Liver (tissue), 9 donors: ENCODE data around the gene TANC1. TPM values are rescaled to one million over a fixed set of nuclear protein-coding genes. Genes with fewer than 3 reads are reported as not detected.
A peak's percentile ranks its signal among the peaks of the same experiment; 100 is the strongest.

ENCODE experiments used
- DNase-seq: peaks from one replicate; pipeline ENCODE4 v3.0.0-alpha.2; 2017; ENCODE audit warnings: low spot score
- H3K27ac ChIP-seq, 2 donors: one replicate each; pipeline ENCODE4 v1.7.0; 2013; ENCODE audit warnings: inconsistent platforms in 2 of 2, low read length in 2 of 2, control low read depth in 1 of 2, low read depth in 1 of 2, mild to moderate bottlenecking in 1 of 2
- H3K27me3 ChIP-seq, 4 donors: one replicate each; pipeline versions ENCODE4 v1.6.1 to v1.7.0; 2013; ENCODE audit warnings: low read length in 3 of 4, inconsistent platforms in 1 of 4, mild to moderate bottlenecking in 1 of 4, moderate library complexity in 1 of 4; ENCODE audit not compliant: control insufficient read depth in 4 of 4, insufficient read depth in 4 of 4
- H3K36me3 ChIP-seq, 4 donors: one replicate each; pipeline versions ENCODE4 v1.6.1 to v1.7.0; 2013; ENCODE audit warnings: low read length in 3 of 4, mild to moderate bottlenecking in 3 of 4, low read depth in 1 of 4, moderate library complexity in 1 of 4; ENCODE audit not compliant: control insufficient read depth in 4 of 4, insufficient read depth in 3 of 4
- H3K4me1 ChIP-seq, 4 donors: one replicate each; pipeline versions ENCODE4 v1.6.1 to v1.7.0; 2013; ENCODE audit warnings: low read length in 3 of 4, mild to moderate bottlenecking in 3 of 4, moderate library complexity in 1 of 4; ENCODE audit not compliant: control insufficient read depth in 4 of 4, insufficient read depth in 4 of 4
- H3K4me3 ChIP-seq, 3 donors: one replicate each; pipeline versions ENCODE4 v1.6.1 to v1.7.0; 2013; ENCODE audit warnings: low read length in 3 of 3, control low read depth in 1 of 3, low read depth in 1 of 3, mild to moderate bottlenecking in 1 of 3
- H3K9ac ChIP-seq, 2 donors: one replicate each; pipeline ENCODE4 v1.7.0; 2013; ENCODE audit warnings: low read length in 2 of 2, mild to moderate bottlenecking in 2 of 2, moderate library complexity in 2 of 2, control low read depth in 1 of 2, low read depth in 1 of 2
- H3K9me3 ChIP-seq, 4 donors: one replicate each; pipeline versions ENCODE4 v1.6.1 to v1.7.0; 2013; ENCODE audit warnings: low read length in 3 of 4; ENCODE audit not compliant: control insufficient read depth in 4 of 4
- ATF3 ChIP-seq: IDR thresholded peaks from 2 replicates; pipeline ENCODE4 v1.6.1; 2016; ENCODE audit warnings: antibody characterized with exemption
- CTCF ChIP-seq: fragments of 150-350 bp; IDR thresholded peaks from 2 replicates; pipeline ENCODE4 v1.5.1; 2017; ENCODE audit warnings: improper control_type of control experiment, low read depth, low read length; ENCODE audit not compliant: missing input control
- EGR1 ChIP-seq, 2 donors: IDR thresholded peaks; 2 replicates each; pipeline ENCODE4 v1.6.1; 2016 to 2018; ENCODE audit warnings: antibody characterized with exemption in 2 of 2, low read depth in 2 of 2
- FOXA1 ChIP-seq: IDR thresholded peaks from 2 replicates; pipeline ENCODE4 v1.6.1; 2016; ENCODE audit warnings: antibody characterized with exemption
- FOXA2 ChIP-seq: IDR thresholded peaks from 2 replicates; pipeline ENCODE4 v1.6.1; 2016; ENCODE audit warnings: antibody characterized with exemption
- GABPA ChIP-seq, 2 donors: IDR thresholded peaks in 1 of 2; conservative IDR thresholded peaks in 1 of 2; 2 replicates each; pipeline ENCODE4 v1.6.1; 2016; ENCODE audit warnings: antibody characterized with exemption in 2 of 2, mild to moderate bottlenecking in 1 of 2, moderate library complexity in 1 of 2
- HNF4A ChIP-seq, 2 donors: conservative IDR thresholded peaks; 2 replicates each; pipeline ENCODE4 v1.6.1; 2016; ENCODE audit warnings: antibody characterized with exemption in 2 of 2, mild to moderate bottlenecking in 2 of 2
- HNF4G ChIP-seq: IDR thresholded peaks from 2 replicates; pipeline ENCODE4 v1.6.1; 2016; ENCODE audit warnings: antibody characterized with exemption
- JUND ChIP-seq, 2 donors: IDR thresholded peaks; 2 replicates each; pipeline ENCODE4 v1.6.1; 2016; ENCODE audit warnings: antibody characterized with exemption in 2 of 2
- MAX ChIP-seq: IDR thresholded peaks from 2 replicates; pipeline ENCODE4 v1.6.1; 2016; ENCODE audit warnings: antibody characterized with exemption
- NR2F2 ChIP-seq: IDR thresholded peaks from 2 replicates; pipeline ENCODE4 v1.6.1; 2016; ENCODE audit warnings: antibody characterized with exemption
- RAD21 ChIP-seq, 2 donors: IDR thresholded peaks; 2 replicates each; pipeline ENCODE4 v1.6.1; 2016; ENCODE audit warnings: antibody characterized with exemption in 2 of 2, mild to moderate bottlenecking in 2 of 2
- REST ChIP-seq: IDR thresholded peaks from 2 replicates; pipeline ENCODE4 v1.6.1; 2016; ENCODE audit warnings: antibody characterized with exemption, mild to moderate bottlenecking
- RXRA ChIP-seq, 2 donors: IDR thresholded peaks; 2 replicates each; pipeline ENCODE4 v1.6.1; 2017 to 2018; ENCODE audit warnings: antibody characterized with exemption in 2 of 2, mild to moderate bottlenecking in 1 of 2
- SP1 ChIP-seq: IDR thresholded peaks from 2 replicates; pipeline ENCODE4 v1.6.1; 2018; ENCODE audit warnings: antibody characterized with exemption, mild to moderate bottlenecking
- TAF1 ChIP-seq: conservative IDR thresholded peaks from 2 replicates; pipeline ENCODE4 v1.6.1; 2016; ENCODE audit warnings: antibody characterized with exemption, mild to moderate bottlenecking
- YY1 ChIP-seq: IDR thresholded peaks from 2 replicates; pipeline ENCODE4 v1.6.1; 2016; ENCODE audit warnings: antibody characterized with exemption, mild to moderate bottlenecking
- ZBTB33 ChIP-seq: IDR thresholded peaks from 2 replicates; pipeline ENCODE4 v1.6.1; 2016; ENCODE audit warnings: antibody characterized with exemption
- WGBS: extraction: QIAGEN DNeasy Blood & Tissue Kit; methylation state at CpG from one replicate; pipeline ENCODE4 v1.1.7; 2013; 5-methylcytosine and 5-hydroxymethylcytosine counted together
- polyA plus RNA-seq, 2 donors: library from polyadenylated mRNA; stranded (reverse) in 1 of 2; unstranded in 1 of 2; fragments of 200-250 nt in 1 of 2; fragments of >200 nt in 1 of 2; fragmentation: Nextera tagmentation in 1 of 2; extraction: Ambion mirVana in 1 of 2; gene quantifications; one replicate each; pipeline versions ENCODE4 v1.2.1 to v1.2.3, GENCODE V29; 2013 to 2015
- total RNA-seq, 2 donors: library from RNA; depleted of rRNA; stranded (reverse); fragments of >200 nt; gene quantifications; one replicate each; pipeline ENCODE4 v1.2.3, GENCODE V29; 2014
- donor health status: healthy.
- donor health status: healthy.
- donor health status: healthy.
- donor health status: healthy.
- donor health status: healthy.

Gene TANC1
- total and polyA plus RNA-seq, 4 donors = 3.7 to 17.7 (median 5.2) TPM

DNA sequence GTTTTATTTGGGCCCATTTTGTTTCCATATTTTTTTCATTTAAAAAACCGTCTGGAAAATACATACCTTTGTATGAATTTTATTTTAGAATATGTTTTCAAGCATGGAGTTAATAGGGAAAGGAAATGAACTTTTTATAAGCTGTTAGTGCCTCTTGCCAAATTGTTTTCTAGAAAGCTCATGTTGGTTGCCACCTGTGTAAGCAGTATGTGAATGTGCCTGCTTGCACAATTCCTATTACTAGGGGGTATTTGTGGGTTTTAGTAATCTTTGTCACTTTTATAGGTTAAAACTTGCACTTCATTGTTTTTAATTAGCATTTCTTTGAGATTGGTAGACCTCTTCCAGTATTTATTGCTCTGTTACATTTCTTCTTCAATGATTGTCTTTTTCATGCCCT lies 107.3 kb downstream of the TANC1 start:
- no peak overlapping the region for H3K9ac ChIP-seq
- TF ChIP-seq YY1 = no peak
- no peak for TF ChIP-seq MAX
- no peak for TF ChIP-seq ZBTB33
- TF ChIP-seq NR2F2 = no peak
- TF ChIP-seq TAF1 = no peak
- no peak for TF ChIP-seq FOXA2
- TF ChIP-seq HNF4A (conservative IDR thresholded peaks at IDR 0.05) = no peak
- no peak for TF ChIP-seq CTCF
- no peak for TF ChIP-seq FOXA1
- no peak for TF ChIP-seq RXRA (IDR thresholded peaks at IDR 0.05)
- no peak for TF ChIP-seq RAD21 (IDR thresholded peaks at IDR 0.05)
- DNase-seq = no peak
- WGBS = 88% methylated on average over 1 of the region's 1 CpG
- H3K4me3 ChIP-seq = no peak overlapping the region
- H3K27ac ChIP-seq = no peak overlapping the region
- H3K27me3 ChIP-seq = no peaks in the 10 kb centered on the region
- H3K9me3 ChIP-seq = peaks cover 0 to 5% (median 0%) of the 10 kb centered on the region in 4 donors
- H3K36me3 ChIP-seq = no peaks in the 10 kb centered on the region
- no peaks in the 10 kb centered on the region for H3K4me1 ChIP-seq

DNA sequence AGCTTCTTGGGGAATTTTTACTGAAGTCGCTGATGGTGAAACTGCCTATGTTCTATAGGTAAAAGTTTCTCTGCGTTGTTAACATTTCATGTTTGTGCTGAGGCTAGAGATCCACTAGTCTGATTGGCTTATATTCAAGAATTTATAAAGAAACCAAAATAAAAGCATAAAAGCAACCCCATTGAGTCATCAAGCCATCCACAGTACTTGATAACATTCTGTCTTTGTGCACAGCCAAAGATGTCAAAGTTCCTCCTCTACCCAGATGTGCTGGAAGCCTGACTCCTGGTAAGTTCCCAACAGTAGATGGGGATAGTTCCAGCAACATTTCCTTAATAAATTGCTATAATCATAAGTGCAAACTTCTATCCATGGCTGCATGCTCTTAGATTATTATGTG lies 107.8 kb downstream of the TANC1 start:
- no peak for TF ChIP-seq YY1
- TF ChIP-seq NR2F2 = peak; percentile 48
- TF ChIP-seq RXRA (IDR thresholded peaks at IDR 0.05) = no peak
- WGBS = 85% methylated on average over 2 of the region's 2 CpGs
- no peak overlapping the region for H3K4me3 ChIP-seq
- H3K4me1 ChIP-seq = no peaks in the 10 kb centered on the region
- no peak overlapping the region for H3K9ac ChIP-seq
- no peak for DNase-seq
- H3K9me3 ChIP-seq = peaks cover 0 to 5% (median 0%) of the 10 kb centered on the region in 4 donors
- no peaks in the 10 kb centered on the region for H3K36me3 ChIP-seq
- no peaks in the 10 kb centered on the region for H3K27me3 ChIP-seq
- H3K27ac ChIP-seq = no peak overlapping the region

DNA sequence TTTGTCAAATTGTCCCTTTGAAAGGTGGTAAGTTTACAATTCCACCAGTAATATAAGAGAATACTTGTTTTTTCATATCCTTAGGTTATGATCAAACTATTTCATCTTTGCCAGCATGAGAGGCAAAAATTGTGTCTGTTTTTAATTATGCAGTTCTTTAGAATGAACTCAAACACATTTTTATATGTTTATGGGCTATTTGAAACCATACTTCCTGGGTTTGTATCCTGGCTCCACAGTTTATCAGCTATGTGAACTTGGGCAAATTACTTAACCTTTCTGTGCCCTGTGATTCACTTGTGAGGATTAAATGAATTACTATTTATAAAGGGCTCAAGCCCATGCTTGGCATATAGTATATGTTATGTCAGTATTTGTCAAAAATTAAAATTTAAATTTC lies 109.4 kb downstream of the TANC1 start:
- H3K9ac ChIP-seq = no peak overlapping the region
- no peak overlapping the region for H3K4me3 ChIP-seq
- no peaks in the 10 kb centered on the region for H3K36me3 ChIP-seq
- H3K9me3 ChIP-seq = peaks cover 0 to 5% (median 0%) of the 10 kb centered on the region in 4 donors
- no peaks in the 10 kb centered on the region for H3K27me3 ChIP-seq
- H3K27ac ChIP-seq = no peak overlapping the region
- H3K4me1 ChIP-seq = peaks cover 0 to 1% (median 0%) of the 10 kb centered on the region in 4 donors
- DNase-seq = no peak
- no peak for TF ChIP-seq FOXA2
- TF ChIP-seq YY1 = no peak
- TF ChIP-seq REST = no peak
- TF ChIP-seq EGR1 (IDR thresholded peaks at IDR 0.05; ENCODE audit: low read depth in 2 of 2) = no peak
- no peak for TF ChIP-seq TAF1
- TF ChIP-seq MAX = no peak
- TF ChIP-seq FOXA1 = no peak
- TF ChIP-seq NR2F2 = no peak
- TF ChIP-seq GABPA (IDR thresholded peaks at IDR 0.05 in 1 of 2, conservative IDR thresholded peaks at IDR 0.05 in 1 of 2) = no peak
- no peak for TF ChIP-seq JUND (IDR thresholded peaks at IDR 0.05)
- no peak for TF ChIP-seq ATF3
- TF ChIP-seq HNF4G = no peak
- TF ChIP-seq CTCF = no peak
- TF ChIP-seq HNF4A (conservative IDR thresholded peaks at IDR 0.05) = no peak
- no peak for TF ChIP-seq SP1
- TF ChIP-seq RAD21 (IDR thresholded peaks at IDR 0.05) = no peak
